GM19240 (cell line): ENCODE data around the gene RABEP1.

Experiments
- DNase-seq: peaks from one replicate; pipeline ENCODE4 v3.0.0; 2011; ENCODE audit warnings: low spot score; ENCODE audit not compliant: insufficient read length

The RABEP1 gene

DNA sequence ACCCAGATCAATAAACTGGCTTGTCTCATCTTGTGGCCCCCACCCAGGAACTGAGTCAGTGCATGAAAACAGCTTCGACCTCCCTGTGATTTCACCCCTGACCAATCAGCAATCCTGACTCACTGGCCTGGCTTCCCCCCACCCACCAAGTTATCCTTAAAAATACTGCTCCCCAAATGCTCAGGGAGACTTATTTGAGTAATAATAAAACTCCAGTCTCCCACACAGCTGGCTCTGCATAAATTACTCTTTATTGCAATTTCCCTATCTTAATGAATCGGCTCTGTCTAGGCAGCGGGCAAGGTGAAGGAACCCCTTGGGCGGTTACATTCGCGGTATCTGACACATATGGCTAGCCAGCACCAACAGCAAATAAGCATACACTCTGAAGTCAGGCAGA is 9.8 kb upstream of the RABEP1 start:
- DNase-seq, result no peak

GRCh38 chr17:5282642-5283217 is 646 bp downstream of the RABEP1 start:
- no peak for DNase-seq

DNA sequence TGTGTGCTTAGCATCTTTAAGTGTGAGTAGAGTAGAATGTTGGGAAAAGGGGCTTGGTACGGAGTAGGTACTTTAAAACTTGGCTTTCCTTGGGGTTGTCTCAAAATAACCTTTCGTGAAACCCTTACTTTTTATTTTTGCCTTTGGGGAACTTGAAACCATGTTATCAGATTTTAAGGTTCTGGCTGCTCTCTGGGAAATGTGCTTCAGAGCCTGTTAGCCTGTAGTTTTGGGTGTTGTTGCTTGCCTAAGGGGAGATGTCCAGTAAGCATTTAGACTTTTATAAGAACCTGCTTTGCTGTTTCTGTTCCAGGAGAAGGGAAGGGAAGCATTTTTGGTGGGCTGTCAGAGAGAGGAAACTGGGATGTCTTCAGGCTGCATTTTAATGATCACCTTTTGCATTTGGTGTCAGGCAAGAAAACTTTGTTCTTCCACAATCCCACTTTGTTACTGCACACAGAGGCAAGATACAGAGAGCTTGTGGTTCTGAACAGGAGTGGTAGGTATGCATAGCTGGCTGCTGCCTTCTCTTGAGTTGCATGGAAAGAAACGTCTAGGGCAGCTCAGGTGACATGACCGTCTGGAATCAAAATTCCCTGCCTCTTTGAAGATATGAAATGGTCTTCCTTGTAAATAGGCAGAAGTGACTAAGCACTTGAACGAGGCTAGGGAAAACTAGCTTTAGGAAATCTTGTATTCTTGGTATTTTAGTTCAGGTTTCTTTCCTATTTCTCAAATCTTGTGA is 1.7 kb downstream of the RABEP1 start:
- DNase-seq, result no peak

- DNase-seq, result no peak
Measured at GRCh38 chr17:5284681-5285080, 2.6 kb downstream of the RABEP1 start.

DNA sequence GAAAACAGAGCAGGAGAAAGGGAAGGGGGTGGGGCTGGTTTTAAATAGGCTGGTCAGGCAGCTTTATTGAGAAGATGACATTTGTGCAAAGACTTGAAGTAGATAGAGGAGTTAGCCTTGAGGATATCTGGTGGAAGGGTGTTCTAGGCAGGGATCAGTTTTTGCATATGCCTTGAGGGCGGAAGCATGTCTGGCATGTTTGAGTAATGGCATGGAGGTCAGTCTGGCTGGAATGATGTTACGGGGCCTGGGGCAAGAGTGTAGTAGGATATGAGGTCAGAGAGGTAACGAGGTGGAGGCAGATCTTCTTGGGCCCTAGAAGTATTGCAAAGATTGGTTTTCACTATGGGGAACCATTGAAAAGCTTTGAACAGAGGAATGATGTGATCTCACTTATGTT is 4.8 kb downstream of the RABEP1 start:
- no peak for DNase-seq

GRCh38 chr17:5291683-5292350 is 9.7 kb downstream of the RABEP1 start:
- no peak for DNase-seq

- DNase-seq, result no peak
Measured at GRCh38 chr17:5297245-5297644, 15.2 kb downstream of the RABEP1 start.

DNA sequence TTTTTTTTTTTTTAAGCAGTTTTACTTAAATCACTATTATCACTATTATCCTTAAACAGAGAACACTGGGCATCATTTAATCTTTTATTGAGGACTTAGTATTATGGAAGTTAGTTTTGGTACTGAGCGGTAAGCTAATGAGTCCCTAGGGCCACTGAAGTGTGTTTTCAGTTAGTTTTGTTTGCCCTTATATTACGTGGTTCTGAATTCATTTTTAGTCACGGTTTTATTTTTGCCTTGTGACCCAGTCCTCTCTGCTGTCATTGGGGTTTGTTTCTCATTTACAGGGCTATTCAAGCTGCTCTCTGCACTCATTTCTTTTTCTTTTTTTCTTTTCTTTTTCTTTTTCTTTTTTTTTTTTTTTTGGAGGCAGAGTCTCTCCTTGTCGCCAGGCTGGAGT is 17.3 kb downstream of the RABEP1 start:
- DNase-seq, result no peak

GRCh38 chr17:5304636-5305035 is 22.6 kb downstream of the RABEP1 start:
- DNase-seq, result no peak

DNA sequence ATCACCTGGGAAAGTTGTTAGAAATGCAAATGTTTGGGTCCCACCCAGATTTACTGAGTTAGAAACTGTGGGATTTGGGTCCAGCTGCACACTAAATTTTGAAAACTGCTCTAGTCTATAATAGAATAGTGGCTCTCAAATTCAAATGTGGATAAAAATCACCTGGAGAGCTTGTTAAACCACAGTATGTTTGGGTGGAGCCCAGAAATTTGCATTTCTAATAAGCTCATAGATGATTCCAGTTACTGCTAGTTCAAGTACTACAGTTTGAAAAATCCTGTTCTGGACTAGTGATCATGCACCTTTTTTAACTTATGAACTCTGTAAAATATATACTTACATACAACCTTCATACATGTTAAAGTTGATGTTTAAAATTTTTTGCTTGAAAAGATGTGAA is 27.8 kb downstream of the RABEP1 start:
- no peak for DNase-seq

GRCh38 chr17:5325851-5326250 is 43.8 kb downstream of the RABEP1 start:
- DNase-seq, result no peak

DNA sequence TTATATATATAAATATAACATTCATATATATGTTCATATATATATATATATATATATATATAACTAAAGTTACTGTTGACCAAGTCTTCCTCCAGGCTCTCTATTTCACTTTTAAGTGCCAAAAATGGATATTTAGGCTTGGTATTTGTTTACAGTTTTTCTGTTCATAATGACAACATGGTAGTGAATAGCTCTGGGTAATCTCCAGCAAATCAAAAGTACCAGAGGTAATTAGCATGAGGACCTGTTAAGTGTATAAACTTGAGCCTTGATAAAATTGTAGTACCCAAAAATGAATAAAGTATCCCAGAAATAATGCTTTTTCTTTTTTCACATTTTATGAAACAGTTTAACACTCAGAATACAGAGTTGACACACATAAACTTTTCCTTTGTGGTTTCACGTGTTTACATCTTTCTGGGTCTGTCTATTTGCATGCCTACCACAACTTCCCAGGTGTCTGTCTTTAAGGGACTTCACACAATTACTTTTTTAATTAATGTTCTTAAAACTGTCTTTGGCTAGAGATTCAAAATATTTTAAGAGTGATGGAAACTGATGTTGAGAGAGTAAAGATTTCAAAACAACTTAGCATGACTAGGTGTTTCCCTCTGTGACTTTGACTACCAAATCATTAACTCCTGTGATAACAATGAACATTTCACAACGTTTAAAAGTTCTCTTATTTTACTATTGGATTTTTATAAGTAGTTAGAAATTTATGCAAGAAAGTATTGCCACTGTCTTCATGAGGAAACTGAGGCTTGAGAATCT is 47.9 kb downstream of the RABEP1 start:
- no peak for DNase-seq

GRCh38 chr17:5330981-5331380 is 48.9 kb downstream of the RABEP1 start:
- DNase-seq, result no peak

- DNase-seq, result no peak
Measured at GRCh38 chr17:5331506-5331905, 49.4 kb downstream of the RABEP1 start.

GRCh38 chr17:5344914-5345313 is 62.8 kb downstream of the RABEP1 start:
- no peak for DNase-seq

DNA sequence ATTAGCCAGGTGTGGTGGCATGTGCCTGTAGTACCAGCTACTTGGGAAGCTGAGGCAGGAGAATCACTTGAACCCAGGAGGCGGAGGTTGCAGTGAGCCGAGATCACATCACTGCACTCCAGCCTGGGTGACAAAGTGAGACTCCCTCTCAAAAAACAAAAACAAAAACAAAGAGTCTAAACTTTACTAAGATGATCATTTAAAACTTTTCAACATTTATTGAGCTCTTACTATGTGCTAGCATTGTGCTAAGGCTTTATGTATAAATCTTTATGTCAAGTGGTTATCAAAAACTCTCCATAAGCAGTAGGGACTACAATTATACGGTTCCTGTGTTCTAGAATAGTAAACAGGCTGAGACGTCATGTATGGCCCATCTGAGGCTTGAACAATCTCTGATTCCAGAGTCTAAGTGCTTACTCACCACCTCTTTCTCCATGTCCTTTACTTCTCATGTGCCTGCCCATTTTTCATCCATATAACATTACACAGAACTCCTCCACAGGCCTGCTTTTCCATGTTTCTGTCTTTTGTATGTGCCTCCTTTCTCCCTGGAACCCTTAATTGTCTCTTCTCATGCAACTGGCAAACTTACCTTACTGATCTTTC is 70.7 kb downstream of the RABEP1 start:
- DNase-seq, result no peak

DNA sequence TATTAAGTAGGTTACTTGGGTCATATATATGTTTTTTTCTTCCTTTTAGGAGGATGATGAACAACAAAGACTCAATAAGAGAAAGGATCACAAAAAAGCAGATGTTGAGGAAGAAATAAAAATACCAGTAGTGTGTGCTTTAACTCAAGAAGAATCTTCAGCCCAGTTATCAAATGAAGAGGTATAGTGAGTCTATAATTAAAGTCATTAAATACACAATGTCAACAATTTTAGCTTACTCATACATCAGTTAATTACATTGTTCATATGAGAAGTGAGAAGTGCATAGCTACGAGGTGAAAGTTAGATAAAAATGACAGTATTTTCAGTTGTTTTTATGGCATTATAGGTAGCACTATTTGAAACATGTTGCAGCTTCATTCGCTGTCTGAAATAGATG is 72.2 kb downstream of the RABEP1 start:
- no peak for DNase-seq

- no peak for DNase-seq
Measured at GRCh38 chr17:5354886-5355415, 72.9 kb downstream of the RABEP1 start.

- no peak for DNase-seq
Measured at GRCh38 chr17:5355421-5356129, 73.5 kb downstream of the RABEP1 start.

GRCh38 chr17:5361426-5361825 is 79.3 kb downstream of the RABEP1 start:
- no peak for DNase-seq
